Stimulated activated CD4-positive, alpha-beta T cell treated with anti-CD3 and anti-CD28 coated beads, TNF-alpha, amount 100 ng/mL, for 48 hours (primary cell): Measurements from ENCODE around the gene TTC28.
A peak's percentile ranks its signal among the peaks of the same experiment; 100 is the strongest.

Experiments
- DNase-seq, 3 donors: peaks; one replicate each; pipeline ENCODE4 v3.0.0-alpha.2; 2020; ENCODE audit warnings: low read depth in 3 of 3

Gene TTC28

DNA sequence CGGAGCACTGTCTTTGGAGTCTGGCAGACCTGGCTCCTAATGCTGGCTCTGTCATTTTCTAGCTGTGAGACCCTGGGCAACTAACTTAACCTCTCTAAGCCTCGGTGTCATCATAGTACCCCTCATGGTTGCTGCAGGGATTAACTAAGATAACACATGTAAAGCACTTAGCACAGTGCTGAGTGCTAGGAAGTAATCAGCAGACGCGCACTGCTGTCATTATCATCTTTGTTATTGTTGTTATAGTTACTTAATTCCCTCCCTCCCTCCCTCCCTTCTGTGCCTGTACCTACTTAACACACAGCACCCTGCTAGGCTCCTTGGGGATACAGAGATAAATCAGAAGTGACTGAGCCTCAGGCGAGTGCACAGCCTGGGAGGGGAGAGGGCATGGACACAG, 655.9 kb downstream of the TTC28 start:
- no peak for DNase-seq

DNA sequence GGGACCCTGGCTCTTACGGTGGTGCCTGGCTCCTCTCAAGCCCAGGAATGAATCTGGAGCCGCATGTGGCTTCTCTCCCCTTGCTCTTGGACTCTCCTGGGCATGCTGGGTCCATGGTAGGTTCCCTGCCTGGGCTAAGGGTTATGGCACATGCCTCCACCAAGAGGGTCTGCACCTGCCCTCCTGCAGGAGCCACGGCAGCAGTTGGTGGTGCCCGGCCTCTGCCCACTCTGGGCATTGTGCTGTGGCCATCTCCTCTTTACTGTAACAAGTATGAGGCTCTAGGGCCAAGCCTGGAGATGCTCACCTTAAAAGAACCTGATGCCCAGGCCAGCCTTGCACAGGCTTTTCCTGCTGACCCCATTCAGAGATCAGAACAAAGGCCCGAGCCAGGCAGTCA, 656.6 kb downstream of the TTC28 start:
- DNase-seq = no peak

DNA sequence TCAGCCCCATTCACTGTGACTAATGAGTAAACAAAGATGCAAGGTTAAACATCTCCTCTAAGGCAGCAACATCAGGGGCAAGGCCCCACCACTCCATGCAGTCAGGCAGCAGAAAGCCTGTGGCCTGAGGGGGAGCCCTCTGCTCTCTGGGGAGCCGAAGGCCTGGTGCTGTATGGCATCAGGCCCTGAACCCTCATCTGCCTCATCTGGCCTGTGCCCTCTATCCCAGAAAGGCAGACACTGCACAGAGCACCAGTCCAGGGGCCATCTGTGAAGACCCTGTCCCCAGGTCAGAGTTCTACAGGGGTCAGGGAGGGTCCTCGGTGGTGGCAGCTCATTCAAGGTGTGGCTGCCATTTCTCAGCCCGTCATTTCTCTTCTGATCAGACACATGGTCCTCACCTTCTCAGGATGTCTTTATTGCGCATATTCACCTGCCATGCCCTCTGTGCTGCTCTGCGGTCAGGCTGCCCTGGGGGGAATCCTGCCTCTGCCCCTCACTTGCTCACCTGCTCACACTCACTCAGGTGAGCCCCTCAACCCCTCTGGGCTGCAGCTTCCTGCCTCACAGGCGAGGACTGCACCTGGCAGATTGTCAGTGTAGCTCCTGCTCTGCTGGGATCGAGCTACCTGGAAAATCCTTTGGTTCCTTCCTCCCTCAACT, 657.5 kb downstream of the TTC28 start:
- no peak for DNase-seq

DNA sequence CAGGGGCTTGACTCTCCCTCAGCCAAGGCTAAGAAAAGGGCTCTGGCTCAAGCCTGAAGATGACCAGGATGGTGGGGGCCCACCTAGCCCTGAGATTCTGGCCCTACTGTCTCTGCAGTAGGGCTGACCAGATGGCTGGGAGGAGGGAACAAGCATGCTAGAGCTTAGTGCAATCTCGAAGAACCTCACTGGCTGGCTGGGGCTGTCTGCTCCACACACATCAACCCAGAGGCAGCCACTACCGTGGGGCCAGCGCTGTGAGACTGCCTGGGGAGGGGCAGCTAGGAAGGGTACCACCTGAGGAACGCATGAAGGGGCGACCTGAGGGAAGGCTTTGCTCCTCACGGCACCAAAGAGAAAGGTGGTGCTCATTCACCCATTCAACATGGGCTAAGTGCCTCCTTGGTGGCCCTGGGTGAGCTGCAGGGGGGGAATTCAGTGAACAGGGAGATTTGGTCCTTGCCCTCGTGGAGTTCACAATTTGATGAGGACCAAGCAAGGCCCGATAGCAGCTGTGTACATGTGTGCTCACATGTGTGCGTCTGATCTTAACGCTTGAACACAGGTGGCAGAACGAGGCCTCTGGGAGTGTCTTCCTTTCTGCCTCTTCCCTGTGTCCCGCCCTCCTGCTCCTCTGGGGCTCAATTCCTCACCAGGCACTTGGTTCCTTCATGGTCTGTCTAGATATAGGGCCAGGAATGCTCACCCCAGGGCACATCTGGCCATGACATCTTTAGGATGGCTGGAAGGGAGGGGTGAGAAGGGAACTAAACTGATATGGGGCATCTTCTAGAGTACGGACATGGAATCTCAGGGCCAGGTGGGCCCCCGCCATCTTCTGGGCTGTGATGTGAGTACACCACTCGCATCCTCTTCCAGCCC, 658.3 kb downstream of the TTC28 start:
- no peak for DNase-seq

DNA sequence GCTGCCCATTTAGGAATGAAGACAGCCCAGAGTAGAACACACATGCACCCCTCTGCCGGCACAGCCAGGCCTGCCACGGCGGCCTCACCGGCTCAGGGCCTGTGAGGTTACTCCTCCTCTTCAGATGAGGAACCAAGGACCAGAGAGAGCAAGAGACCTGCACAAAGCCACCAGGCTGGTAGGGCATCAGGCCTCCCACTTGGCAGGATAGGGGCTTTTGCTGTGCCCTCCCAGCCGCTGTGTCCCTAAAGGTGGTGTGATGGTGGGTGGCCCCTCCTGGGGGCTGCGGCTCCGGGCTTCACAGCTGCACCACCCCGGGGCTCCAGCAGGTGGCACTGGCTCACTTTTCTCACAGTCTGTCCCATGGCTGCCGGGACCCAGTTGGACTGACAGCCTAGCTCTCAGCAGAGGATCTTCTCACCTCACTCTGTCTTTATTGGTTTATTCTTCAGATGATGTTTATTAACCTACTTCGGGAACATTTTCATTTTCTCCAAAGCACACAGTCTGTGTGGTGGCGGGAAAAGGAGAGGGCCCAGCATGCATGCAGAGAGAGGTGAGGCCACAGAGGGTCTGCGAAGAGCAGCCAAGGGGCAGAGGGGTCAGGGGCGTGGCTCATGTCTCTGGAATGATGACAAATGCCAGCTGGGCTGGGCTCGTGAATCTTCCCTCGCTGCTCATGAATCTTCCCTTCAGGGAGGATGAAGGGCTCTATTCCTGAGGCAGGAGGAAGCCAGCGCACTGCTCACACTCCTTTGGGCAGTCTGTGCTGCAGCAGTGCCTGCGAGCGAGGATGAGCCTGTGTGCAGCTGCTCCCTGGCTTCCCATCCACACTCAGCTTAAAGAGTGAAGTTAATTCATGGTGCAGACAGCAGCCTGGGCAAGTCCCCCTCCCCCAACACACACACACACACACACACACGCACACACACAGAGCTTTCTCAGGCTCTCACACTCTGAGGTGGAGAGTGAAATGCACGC, 659.5 kb downstream of the TTC28 start:
- DNase-seq = peak; percentile 42 to 47 (median 47)

DNA sequence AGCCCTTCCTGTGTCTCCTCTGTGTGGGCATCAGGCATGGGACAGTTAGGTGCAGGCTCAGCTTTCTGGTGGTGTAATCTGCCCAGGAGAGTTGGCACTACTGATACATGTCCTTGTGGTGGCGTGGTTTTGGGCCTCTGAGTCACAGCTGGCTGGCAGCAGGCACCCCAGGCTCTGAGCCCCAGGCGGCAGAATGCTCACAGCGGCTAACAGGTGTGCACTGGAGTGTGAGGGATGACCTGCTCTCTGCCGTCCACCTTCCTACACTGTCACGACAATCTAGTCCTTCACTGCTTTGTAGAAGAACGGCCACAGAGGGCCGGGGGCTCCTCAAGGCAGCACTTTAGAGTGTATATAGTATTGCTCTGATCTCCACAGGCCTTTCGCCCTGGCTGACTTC, 660.3 kb downstream of the TTC28 start:
- no peak for DNase-seq

DNA sequence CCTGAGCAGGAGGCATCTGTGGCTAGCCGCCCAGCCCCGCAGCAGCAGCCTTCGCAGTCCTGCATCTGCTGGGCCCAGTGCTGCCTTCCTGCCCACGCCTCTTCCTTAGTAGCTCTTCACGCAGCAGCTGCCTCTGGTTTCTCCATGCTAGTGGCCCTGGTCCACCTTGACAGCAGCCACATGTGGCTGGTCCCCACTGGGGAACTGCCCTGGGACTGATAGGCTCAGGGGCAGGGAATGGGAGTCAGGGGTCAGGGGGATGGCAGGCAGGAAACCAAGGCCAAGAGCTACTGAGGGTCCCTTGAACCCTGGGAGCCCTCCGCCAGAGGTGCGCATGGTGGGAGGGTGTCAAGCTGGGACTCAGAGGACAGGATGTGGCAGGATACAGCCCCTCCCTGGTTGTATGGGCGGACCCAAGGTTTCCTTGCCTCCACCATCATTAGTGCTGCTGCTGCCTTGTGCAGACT, 661.1 kb downstream of the TTC28 start:
- no peak for DNase-seq

DNA sequence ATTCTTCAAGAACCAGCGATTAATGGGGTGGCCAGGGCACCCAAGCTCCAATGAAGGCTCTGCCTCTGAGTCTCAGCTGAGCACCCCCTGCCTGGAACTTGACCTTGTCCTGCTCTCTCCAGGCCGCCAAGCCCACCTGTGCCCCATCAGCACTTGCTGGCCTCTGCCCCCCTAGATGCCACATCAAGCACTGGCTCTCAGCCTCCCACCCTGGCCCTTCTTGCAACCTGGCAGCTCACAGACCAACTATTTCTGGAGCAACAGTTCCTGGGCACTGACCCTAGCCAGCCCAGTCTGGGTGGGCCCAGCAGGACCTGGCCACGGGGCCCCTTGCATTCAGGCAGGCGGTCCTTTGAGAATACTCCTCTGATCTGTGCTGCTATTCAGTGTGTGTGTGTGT, 661.8 kb downstream of the TTC28 start:
- no peak for DNase-seq

DNA sequence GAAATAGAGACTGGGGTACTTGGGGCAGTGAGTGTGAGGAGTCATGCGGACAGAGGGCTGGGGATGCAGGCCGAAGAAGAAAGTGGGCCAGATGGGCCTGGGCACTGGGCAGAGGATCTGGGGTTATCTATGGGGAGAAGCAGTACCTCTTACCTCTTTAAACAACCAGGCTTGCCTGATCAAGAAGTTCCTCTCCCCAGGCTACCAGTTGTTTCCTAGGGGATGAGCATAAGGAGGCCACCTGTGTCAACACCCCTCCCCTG, 662.2 kb downstream of the TTC28 start:
- no peak for DNase-seq

DNA sequence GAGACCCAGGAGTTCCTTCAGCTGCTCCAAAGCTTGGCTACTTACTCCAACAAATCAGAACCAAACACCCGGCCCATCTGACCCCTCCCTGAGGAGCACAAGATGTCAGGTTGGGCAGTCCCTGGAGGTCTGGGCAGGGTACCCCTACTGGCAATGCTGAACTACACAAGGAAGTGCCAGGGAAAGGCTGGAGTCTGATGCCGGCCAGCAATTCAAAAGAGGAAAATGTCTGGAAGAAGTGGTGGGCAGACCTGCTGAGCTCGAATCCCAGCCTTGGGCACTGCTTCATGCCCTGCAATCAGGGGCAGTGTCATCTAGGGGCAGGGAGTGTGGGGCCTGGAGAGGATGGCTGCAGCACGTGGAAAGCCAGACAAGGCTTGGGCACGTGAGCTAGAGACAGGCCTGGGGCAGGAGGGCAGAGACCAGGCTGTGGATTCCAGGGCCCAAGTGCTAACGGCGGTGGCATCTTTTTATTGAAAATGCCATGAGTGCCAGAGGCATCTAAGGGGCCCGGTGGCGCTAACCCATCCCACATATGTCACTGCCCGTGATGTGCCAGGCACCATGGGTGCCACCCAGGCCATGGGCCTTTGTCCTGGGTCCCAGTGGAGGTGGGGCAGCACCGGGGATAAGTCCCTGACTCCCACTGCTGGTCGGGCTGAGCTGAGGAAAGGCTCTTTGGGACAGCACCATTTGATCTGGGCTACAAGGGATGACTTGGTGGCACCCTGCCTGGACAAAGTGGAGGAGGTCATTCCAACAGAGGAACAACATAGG, 662.7 kb downstream of the TTC28 start:
- DNase-seq = no peak

DNA sequence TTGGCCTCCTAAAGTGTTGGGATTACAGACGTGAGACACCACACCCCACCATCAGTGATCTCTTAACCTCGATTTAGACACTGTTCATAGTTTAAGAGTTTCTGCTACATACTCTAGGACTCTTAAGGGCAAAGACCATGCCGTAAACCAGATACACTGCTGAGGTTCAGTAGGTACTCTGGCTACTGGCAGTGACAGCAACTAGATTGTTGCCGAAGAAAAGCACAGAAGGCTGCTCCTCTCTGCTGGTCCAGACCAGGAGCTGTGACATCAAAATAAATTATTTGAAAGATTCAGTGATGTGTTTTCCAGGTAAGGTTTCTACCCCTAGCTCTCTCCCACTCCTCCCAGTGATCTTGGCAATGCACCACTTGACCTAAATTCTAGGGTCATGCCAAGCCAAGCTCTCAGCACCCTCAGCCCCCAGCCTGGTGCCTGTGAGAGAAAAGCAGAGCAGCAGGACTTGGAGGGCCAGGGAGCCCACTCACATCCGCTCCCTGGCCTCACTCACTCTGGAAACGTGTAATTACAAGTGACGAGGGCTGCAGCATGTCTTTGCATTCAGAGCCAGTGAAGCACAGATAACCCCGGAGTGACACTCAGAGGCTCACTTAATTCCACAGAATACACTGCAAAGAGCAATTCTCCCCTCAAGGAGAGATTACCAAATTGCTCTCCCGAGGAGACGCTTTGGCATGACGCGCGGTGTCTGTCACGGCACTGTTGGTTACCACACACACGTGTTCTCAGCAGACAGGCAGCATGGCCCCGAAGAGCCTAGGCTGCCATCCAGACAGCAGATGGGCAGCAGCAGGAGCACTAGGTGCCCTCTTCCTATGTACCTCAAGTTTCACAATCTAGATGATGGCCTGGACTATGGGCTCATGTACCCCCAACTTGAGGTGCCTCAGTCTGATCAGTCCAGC, 663.7 kb downstream of the TTC28 start:
- no peak for DNase-seq

DNA sequence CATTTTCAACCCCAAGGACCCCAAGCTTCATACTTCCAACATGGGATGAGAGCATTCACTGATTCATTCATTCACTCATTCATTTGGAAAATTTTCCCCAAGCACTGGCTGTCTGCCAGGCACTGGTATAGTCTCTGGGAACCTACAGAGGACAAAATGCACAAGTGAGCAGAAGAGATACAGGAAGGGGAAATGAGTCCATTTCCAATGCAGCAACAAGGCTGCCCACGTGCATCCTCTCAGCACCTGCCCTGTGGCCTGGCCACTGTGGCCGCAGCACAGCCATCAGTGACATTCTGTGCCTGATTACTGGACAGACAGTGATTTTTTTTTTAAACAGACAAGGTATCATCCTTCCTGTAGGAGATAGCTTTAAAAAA, 664.6 kb downstream of the TTC28 start:
- no peak for DNase-seq

DNA sequence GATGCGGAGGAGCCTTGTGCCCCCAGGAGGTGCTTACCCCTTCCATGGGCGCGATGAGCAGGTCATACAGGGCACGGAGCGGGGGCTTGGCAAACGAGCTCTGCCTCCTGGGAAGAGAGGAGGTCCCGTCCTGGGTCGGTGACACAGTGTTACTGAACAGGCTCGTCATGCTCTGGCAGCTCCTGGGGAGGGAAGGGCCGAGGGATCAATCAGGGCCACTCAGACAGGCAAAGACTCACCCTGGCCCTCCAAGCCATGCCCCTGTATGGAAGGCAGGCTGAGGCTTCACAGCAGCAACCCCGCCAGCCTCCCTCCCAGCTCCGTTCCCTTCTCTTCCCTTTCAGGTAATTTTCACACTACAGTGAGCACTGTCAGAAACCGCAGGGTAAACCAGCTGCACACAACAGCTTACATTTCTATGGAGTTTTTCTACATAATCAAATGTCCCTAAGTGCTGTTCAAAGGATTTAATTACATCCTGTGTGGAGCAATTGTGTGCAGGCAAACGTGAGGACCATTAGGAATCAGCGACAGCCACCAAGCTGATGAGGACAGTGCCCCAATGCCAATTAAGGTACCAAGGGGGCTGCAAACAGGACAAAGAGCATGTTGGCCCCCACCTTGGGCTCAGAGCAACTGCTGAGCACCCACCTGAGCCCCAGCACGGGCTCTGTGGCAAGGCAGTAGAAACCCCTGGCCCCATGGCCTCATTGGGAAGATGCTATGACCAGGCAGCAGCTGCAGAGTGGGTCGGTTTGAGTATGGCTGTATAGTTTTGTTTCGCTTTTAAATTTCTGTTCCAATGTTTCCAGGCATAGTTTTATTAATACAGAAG, 665.2 kb downstream of the TTC28 start:
- no peak for DNase-seq

DNA sequence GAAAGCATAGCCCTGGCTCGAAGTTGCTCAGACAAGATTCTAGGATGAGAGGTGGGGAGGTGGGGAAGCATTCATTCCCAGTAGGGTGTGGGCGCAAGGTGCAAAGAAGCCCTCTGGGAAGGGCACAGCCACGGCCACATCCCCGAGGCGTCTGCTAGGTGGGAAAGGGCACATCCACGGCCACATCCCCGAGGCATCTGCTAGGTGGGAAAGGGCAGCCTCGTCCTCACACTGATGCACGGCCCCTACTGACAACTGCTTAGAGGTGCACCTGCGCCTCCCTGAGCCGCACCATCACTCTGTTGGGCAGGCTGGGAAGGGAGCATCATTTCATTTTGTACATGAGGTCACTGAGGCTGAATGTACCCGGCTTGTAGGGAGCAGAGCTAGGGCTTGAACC, 666.0 kb downstream of the TTC28 start:
- DNase-seq = no peak

DNA sequence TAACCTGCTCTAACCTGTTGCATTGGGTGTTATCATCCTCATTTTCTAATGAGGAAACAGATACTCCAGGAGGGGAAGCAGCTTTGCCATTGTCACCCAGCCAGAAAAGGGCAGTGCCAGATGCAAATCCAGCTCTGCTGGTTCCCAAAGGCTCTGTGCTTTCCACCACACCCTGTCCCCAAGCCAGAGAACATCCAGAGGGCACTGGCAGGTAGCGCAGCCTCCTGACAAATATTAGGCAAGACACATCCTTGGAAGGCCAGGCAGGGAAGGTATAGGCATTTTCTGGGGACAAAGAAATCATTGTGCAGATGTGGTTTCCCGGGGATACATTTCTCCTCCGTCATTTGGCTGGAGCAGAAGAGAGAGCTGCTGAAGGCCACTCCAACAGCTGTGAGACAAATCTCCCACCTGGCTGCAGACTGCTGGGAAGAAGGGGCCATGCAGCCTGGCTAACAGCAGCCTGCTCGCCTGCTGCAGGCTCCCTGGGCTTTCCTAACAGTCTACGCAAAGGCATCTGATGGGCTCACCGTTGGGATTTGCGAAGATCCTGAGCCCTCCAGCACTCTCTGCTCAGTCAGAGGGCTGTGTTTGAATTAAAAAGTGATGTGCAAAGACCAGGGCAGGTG, 666.7 kb downstream of the TTC28 start:
- DNase-seq = no peak

DNA sequence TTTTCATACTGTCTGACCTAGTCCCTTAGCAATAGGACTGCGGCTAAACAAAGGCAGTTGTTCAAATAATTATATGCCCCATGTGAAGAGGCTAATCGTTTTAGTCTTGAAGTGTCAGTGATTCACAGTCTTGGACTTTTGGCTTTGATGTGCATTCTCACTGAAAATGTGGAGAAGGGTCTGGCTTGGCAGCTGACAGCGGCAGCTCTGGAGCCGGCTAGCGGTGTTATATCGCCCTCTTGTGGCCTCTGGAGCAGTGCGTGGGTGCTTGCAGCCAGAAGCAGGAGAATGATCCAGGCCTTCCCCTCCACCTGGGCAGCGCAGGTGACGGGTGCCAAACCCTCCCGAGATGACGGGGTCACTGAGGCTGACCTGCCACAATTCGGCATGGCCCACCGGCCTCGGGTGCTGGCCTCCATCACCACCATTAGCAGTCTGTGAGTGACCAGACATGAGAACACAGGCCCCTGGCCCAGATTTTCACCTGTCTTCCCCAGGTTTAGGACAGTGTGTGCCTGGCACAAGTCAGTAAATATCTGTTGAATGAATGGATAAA, 670.3 kb downstream of the TTC28 start:
- peak; percentile 62 to 71 (median 64) for DNase-seq

DNA sequence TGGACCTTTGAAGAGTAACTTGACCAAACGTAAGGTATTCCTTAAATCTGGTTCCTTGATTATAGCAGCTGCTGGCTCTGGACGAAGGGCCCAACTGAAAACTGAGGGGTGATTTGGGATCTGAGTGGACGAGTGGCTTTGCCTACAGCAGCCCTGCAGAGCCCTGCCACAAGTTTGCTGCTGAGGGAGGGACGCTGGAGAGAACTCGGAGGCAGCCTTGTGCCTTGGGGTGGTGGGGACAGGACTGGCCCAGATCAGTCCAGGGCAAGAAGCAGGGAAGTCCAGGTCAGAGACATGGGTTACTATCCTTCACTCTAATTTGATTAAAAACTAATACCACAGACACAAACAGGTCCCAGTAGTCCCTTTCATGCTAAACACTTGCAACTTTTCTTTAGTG, 671.0 kb downstream of the TTC28 start:
- DNase-seq = no peak

DNA sequence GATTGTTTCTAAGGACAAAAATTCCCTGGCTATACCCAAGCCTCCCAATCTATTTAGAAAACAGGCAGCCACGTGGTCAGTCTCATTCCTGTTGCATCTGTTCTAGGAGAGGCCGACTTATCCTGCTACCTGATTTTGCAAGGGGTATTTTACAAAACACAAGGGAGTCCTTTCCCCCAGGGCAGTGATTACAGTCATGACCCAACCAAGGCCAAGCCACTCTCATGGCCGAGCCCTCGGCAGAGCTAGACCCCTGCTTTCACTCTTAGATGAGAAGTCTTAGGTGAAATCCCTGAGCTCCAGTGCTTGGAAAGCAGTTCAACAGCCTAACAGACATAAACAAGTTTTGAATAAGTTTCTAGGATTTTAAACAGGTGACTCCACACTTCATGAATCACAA, 671.6 kb downstream of the TTC28 start:
- DNase-seq = no peak

DNA sequence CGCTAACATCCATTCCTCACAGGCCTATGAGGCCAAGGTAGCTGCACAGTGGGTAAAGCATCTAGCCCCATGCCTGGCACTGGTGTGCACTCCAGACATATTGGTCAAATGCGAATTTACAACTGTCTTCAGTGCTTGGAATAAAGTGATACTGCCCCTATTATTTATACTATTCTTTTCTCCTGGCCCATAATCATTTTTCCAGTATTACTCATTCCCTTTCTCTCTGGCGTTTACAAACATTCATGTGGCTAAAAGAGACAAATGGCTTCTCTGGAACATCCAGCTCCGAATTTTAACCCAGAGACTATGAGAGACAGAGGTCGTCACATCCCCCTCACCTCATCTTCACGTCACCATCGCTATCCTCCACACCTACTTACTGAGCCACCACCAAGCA, 673.4 kb downstream of the TTC28 start:
- no peak for DNase-seq
